ENCODE measurements around the gene SUV39H1.
"Not testable (repeated sequence)": the region's sequence is repeated elsewhere in the genome, so short reads cannot be mapped to it uniquely, and the experiment has no call there.

The SUV39H1 gene

DNA sequence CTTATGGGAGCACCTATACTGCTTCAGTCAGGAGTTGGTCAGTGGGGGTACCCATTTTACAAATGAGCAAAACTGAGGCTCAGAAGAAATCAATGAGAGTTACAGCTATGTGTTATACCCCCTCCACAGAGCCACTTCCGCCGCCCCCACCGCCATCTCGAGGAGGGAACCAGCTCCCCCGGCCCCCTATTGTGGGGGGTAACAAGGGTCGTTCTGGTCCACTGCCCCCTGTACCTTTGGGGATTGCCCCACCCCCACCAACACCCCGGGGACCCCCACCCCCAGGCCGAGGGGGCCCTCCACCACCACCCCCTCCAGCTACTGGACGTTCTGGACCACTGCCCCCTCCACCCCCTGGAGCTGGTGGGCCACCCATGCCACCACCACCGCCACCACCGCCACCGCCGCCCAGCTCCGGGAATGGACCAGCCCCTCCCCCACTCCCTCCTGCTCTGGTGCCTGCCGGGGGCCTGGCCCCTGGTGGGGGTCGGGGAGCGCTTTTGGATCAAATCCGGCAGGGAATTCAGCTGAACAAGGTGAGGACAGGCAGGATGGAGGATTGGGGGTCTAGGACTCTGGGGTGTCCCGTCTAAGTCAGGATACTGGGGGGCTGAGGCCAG lies 7.9 kb upstream of the SUV39H1 start:
- no peak for DNase-seq

DNA sequence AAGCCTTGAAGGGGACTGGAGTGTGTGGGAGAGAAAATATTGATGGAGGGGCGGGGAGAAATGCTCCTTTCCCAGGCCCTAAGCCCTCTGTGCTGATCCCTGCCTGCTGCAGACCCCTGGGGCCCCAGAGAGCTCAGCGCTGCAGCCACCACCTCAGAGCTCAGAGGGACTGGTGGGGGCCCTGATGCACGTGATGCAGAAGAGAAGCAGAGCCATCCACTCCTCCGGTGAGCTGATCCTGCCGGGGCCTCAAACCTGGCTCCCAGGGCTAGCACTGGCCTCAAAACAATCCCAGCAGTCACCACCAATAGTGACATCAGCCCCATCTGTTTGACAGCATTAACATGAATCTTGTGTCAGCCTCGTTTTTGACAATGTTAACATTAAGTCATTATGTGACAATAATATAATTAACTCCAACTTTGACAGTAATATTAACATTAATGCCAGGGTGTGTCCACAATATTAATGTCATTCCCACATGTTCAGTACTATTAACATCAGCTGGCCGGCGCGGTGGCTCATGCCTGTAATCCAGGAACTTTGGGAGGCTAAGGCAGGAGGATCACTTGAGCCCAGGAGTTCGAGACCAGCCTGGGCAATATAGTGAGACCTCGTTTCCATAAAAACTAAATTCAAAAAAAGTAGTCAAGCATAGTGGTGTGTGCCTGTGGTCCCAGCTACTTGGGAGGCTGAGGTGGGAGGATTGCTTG lies 7.2 kb upstream of the SUV39H1 start:
- no peak for DNase-seq

DNA sequence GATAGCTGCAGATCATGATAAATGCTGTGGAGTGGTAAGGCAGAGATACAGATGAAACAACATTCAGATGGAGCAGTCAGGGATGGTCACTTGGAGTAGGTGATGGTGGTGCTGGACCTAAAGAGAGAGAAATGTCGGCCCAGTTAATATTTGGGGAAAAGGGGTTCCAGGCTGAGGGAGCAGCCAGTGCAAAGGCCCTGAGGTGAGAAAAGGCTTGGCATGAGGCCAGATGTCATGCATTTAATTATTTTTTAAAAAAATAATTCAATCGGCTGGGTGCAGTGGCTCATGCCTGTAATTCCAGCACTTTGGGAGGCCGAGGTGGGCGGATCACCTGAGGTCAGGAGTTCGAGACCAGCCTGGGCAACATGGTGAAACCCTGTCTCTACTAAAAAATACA lies 4.8 kb upstream of the SUV39H1 start:
- DNase-seq: not testable (repeated sequence)

DNA sequence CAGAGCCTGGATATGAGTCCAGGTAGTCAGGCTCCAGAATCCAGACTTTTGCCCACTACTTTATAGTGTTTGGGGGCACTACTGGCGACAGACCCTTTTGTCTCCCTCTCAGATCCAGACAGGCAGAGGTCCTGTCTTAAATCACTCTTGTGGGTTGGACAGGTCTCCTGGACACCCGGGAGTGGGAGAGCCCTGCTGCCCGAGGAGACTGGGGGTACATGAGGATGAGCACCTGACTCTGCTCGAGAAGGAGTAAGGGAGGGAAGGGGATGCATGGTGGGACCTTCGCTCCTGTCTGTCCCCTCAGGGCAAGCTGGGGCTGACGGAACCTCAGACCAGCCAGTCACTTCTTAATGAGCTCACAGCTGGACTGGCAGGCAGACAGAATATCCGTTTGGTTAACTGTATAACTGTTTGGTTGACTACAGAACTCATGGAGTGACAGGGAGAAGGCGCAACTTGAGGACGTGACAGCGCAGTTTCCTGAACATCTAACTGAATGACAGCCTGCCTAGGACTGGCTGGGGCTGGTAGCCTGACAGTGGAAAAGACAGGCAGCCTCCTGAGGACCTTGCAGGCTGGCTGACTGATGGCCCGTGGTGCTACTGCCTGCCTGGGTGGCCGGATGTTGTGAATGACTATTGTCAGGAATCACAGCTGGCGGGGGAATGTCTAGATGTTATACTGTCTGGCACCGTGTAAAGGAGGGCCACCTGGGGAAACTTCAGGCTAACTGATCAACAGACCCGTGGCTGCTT lies 1.6 kb upstream of the SUV39H1 start:
- no peak for DNase-seq

DNA sequence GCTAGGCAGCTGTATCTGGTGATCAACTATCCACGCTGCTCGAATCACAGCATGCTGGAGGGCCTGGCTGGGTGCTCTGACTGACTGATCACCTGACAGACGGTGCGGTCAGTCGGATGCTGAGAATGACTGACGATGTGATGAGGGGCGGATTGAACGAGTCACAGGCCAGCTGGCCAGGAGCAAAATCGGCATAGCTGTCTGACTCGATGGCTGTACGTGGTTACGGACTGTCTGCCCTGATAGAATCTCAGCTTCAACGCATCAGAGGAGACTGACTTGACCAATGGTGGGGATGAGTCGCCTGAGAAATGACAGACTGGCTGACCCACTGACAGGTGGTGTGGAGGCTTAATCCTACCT lies 1.0 kb upstream of the SUV39H1 start:
- peak; percentile 2 for DNase-seq

GRCh38 chrX:48695925-48696300 lies 621 bp upstream of the SUV39H1 start:
- DNase-seq: no peak

DNA sequence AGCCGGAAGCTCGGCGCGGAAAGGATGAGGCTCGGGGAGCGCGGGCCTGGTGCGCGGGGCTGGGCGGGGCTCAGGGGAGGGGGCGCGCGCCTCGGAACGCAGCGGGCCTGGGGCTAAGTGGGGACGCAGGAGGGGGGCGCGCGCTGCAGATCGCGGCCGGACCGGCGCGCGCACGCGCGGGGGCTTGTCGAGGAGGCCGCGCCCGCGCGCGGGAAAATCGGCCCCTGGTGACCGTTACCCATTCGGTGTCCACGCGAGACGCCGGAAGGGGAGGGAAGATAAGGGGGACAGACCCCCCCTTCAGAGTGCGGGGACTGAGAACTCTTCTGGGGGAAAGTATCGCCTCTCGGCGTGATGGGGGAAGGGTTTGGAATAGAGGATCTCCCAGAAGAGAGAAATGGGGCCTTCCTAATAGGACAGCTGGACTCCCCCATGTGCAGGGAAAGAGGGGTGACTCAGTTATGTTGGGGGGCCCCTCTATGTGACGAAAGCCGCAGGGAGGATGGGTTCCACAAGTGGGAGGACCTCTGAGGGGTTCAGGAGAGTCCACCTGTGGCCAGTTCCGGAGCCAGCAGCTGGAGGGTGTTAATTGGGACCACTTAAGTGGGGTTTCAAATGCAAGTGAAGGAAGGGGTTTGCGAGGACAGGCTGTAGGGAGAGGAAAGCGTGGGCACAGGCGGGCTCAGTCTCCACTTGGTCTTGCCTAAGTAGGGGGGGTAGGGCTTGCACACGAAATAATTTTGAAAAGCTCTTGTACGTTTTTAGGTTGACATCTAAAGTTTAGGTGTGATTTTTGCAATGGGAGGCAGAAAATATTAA lies 584 bp downstream of the SUV39H1 start:
- peak; percentile 23 for DNase-seq

- no peak for DNase-seq
Observed at GRCh38 chrX:48698306-48698705, 1.8 kb downstream of the SUV39H1 start.

- DNase-seq: no peak
Observed at GRCh38 chrX:48700246-48700645, 3.7 kb downstream of the SUV39H1 start.

DNA sequence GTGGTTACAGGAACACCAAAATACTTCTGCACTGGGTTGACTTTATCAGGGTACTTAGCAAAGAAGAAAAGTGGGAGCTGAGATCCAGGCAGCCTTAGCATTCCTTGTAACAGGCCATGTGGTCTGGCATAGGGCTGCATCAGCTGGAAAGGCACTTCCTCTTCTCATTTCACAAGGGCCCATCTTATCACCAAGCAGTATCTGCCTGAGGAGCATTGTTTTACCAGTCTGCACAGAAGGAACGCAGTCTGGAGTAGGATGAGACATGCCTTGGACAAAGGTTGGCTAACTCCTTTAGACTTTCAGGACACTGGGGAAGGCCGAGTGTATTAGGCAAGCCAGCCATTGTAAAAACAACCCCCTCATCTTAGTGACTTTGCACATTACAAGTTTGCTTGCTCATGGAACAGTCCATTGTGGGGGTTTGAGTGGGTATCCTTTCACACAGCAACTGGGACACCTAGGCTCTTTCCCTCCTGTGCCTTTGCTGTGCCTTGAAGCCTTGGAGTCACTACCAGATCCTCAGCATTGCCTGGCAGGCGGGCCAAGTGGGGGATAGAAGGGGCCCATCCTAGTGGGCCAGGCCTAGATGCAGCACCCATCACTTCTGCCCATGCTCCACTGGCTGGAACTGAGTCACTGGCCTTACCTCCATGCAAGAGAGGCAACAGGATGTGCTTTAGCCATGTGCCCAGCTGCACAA lies 4.6 kb downstream of the SUV39H1 start:
- DNase-seq: peak; percentile 14

- DNase-seq: no peak
Observed at GRCh38 chrX:48702032-48702431, 5.5 kb downstream of the SUV39H1 start.

DNA sequence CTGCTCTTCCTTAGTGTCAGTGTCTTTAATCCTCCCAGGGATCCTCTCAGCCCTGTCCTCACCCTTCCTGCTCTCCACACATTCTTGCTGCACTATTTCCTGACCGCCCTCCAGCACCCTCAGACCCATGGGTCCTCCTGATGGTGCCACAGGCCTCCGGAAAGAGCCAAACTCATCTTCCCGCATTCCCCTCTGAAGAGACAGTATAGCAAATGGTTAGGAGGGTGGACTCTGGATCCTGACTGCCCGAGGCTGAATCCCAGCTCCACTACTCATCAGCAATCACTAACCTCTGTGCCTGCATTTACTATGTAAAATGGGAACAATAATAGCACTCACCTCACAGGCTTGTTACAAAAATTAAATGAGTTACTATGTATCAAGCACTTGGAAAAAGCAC lies 6.2 kb downstream of the SUV39H1 start:
- no peak for DNase-seq

DNA sequence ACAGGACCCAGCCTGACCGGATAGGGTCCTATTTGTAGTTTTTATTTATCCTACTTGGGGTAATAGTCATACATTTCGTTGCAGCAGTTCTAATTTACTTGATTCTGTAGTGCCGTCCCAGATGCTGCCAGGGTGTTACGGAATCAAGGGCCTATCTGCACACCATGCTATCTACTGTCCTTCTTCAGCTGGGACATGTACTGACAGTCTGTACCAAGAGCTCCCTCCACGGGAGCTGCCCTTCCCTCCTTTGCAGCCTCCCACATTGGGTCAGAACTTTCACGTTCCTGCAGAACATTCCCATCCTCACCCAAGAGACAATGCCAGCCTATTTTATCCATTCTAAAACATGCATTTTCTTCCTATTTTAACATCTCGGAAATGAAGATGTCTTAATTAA lies 6.7 kb downstream of the SUV39H1 start:
- DNase-seq: no peak

- peak; percentile 52 for DNase-seq
Observed at GRCh38 chrX:48703642-48704481, 7.3 kb downstream of the SUV39H1 start.

DNA sequence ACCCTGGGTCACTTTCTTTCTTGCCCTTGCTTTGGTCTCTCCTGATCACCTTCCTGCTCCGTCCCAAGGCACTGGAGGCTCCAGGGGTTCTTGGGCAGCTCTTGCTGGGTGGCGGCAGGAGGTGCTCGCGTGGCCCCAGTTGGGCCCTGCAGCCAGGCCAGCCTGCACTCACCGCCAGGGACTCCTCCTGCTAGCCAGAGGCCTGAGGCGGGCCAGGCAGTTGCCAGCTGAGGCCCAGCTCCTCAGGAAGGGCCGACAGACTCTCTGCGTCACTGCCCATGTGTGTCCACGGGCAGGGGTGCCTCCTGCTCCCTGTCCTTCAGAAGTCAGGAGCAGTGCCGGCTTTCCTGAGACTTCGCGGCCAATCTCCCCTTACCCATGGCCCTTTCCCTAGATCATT lies 9.3 kb downstream of the SUV39H1 start:
- no peak for DNase-seq

GRCh38 chrX:48709522-48710112 lies 13.1 kb downstream of the SUV39H1 start:
- DNase-seq: no peak

DNA sequence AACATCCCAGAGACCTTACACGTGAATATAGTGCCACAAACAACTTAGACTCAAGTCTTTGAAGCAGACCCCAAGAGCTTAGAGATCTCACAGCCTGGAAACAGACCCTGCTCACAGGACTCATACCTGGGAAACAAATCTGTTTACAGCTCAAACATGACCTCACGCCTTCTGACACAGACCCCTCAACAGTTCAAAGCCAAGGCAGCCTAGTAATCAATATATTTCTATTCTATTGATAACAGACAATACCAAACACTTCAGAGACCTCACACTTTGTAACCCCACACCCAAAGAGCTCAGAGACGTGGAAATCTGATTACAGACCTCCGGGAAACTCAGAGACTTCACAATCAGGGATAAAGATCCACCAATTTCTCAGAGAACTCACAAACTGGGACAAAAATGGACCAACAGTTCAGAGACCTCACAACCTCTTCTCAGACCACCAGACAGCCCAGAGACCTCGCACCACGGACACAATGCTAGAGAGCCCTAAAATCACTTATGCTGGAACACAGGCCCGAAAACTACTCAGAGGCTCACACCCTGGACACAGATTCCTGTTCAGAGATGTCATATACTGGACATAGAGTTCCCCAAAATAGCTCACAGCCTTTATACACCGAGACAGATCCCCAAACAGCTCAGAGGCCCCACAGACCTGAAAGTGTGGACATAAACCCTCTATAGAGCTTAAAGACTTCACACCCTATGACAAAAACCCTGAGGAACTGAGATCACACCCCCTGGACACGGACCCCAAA lies 14.8 kb downstream of the SUV39H1 start:
- no peak for DNase-seq

DNA sequence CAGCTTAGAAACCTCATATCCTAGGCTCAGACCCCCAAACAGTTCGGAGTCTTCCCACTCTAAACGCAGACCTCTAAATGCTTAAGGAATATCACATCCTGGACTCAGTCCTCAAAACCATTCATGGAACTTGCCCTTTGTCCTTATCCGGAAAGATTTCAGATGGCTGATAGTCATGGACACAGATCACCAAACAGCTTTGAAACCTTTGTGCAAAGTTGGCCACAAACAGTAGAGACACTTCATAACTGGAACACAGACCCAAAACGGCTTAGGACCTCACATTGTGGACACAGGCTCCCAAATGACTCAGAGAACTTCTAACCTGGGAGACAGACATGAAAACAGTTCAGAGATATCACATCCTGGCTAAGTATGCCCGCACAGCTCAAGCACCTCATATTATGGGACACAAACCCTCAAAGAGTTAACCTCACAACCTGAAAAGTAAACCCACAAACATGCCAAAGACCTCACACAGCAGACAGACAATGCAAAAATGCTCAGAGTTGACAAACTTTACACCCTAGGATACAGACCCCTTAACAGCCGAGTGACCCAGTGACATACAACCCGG lies 15.5 kb downstream of the SUV39H1 start:
- no peak for DNase-seq

DNA sequence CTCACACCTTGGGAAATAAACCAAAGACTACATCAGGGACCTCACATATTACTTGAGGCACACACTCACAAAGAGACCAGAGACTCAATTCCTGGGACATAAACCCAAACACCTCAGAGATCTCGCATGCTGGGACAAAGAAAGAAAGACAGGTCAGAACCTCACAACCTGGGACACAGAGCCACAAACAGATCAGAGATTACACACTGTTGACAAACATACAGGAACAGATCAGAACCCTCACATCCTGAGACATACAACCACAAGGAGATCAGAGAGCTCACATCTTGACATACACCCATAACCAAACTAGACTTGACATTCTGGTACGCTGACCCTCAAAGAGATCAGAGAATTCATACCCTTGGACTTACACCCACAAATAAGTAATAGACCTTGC lies 17.3 kb downstream of the SUV39H1 start:
- DNase-seq: no peak

- no peak for DNase-seq
Observed at GRCh38 chrX:48714573-48714972, 18.0 kb downstream of the SUV39H1 start.
